GM12873 (cell line): Measurements from ENCODE around the gene PEAR1.
A peak's percentile ranks its signal among the peaks of the same experiment; 100 is the strongest.

Source experiments
- TF ChIP-seq, protein P1 (sequence below): IDR thresholded peaks from 2 replicates; pipeline ENCODE4 v1.5.1; 2012; ENCODE audit warnings: low read depth, mild to moderate bottlenecking, moderate library complexity, low read length, control low read depth; ENCODE audit not compliant: insufficient read depth; ENCODE audit errors: missing control alignments

Gene PEAR1

DNA sequence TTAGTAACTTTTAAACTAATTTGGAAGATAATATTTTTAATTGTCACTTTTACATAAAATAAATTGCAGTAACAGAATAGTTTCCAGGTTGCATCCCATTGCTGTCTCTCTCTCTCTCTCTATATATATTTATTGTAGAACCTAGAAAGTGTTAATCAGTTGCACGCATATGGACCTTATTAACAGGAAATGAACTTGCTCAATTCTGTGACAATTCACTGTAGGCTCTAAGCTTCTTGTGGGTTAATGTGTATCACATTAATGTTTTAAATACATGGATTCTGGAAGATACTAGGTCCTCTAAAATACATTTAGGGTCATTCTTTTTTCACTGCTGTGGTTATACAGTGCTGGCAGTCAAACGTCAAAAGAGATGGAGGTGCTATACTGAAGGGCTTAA is 60.1 kb downstream of the PEAR1 start:
- TF ChIP-seq, protein P1, sequence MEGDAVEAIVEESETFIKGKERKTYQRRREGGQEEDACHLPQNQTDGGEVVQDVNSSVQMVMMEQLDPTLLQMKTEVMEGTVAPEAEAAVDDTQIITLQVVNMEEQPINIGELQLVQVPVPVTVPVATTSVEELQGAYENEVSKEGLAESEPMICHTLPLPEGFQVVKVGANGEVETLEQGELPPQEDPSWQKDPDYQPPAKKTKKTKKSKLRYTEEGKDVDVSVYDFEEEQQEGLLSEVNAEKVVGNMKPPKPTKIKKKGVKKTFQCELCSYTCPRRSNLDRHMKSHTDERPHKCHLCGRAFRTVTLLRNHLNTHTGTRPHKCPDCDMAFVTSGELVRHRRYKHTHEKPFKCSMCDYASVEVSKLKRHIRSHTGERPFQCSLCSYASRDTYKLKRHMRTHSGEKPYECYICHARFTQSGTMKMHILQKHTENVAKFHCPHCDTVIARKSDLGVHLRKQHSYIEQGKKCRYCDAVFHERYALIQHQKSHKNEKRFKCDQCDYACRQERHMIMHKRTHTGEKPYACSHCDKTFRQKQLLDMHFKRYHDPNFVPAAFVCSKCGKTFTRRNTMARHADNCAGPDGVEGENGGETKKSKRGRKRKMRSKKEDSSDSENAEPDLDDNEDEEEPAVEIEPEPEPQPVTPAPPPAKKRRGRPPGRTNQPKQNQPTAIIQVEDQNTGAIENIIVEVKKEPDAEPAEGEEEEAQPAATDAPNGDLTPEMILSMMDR: no peak

GRCh38 chr1:156956333-156956732 is 62.8 kb downstream of the PEAR1 start:
- TF ChIP-seq, protein P1: no peak

DNA sequence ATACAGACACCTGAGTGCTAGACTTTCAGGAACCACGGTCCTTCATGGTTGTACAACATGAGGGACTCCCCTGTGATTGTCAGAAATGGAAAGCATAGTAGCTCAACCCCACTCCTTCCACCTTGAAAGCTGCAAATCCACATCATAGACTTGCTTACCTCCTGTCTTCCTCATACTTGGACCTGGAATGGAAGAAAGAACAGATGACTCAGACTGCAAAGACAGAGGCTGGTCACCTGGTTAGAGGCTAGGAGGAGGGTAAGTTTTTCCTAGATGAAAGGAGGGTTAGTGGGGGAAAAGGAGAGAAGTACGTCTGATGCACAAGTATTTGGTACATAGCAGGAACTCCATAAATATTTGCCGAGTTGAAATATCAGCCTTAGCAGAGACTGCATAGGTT is 64.1 kb downstream of the PEAR1 start:
- TF ChIP-seq, protein P1: no peak

GRCh38 chr1:156958247-156958714 is 64.8 kb downstream of the PEAR1 start:
- TF ChIP-seq, protein P1: no peak

DNA sequence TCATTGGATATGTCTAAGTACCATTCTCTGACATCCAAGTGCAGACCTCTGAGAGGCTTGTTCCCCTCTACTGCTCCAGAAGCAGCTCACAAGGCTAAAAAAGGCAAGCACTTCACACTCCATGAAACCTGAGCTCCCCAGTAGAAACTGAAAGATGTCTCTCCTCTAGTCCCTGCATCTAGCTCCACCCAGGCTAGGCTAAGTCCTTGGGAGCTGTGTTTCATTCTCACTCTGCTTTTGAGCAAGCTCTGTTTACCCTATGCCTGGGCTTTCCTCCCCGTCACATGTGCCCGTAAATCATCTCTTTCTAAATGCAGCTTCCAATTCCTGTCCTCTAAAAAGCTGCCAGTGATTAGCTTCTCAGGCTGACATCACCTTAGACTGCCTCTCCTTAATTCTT is 65.9 kb downstream of the PEAR1 start:
- TF ChIP-seq, protein P1: no peak

- TF ChIP-seq, protein P1: no peak
Observed at GRCh38 chr1:156959925-156960324, 66.4 kb downstream of the PEAR1 start.

- TF ChIP-seq, protein P1: peak; percentile 63
Observed at GRCh38 chr1:156961709-156962108, 68.2 kb downstream of the PEAR1 start.

DNA sequence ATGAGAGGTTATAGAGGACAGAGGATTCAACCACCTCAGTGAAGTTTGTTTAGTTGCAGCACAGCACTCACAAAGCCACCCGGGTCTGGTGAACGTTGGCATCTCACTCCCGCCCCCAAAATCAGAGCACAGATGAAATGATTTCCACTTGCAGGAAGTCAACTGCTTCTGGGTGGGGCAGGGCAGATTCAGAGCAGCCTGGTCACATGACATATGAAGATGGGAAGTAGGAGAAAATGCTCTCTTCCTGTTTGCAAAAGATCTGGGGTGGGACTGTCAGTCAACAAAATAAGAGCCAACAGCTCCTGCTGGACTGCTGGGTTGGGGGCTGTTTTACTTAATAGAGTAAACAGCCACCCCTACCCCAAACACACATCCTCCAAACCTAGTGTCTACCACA is 70.1 kb downstream of the PEAR1 start:
- TF ChIP-seq, protein P1: no peak
